Rectal smooth muscle tissue (tissue), 1 donor: ENCODE data around the gene UCN.
"Not testable (repeated sequence)": the region's sequence is repeated elsewhere in the genome, so short reads cannot be mapped to it uniquely, and the experiment has no call there.

Experiments used
- H3K27ac ChIP-seq: one replicate; pipeline ENCODE4 v1.7.0; 2013; ENCODE audit warnings: low read depth, low read length, inconsistent platforms
- H3K27me3 ChIP-seq: one replicate; pipeline ENCODE4 v1.7.0; 2013; ENCODE audit warnings: low read length; ENCODE audit not compliant: control insufficient read depth, insufficient read depth
- H3K36me3 ChIP-seq: one replicate; pipeline ENCODE4 v1.7.0; 2013; ENCODE audit warnings: low read length; ENCODE audit not compliant: control insufficient read depth, insufficient read depth
- H3K4me1 ChIP-seq: one replicate; pipeline ENCODE4 v1.7.0; 2013; ENCODE audit warnings: low read length; ENCODE audit not compliant: control insufficient read depth, insufficient read depth
- H3K4me3 ChIP-seq: one replicate; pipeline ENCODE4 v1.7.0; 2013; ENCODE audit warnings: low read length
- H3K9ac ChIP-seq: one replicate; pipeline ENCODE4 v1.7.0; 2013; ENCODE audit warnings: low read length

Gene UCN

DNA sequence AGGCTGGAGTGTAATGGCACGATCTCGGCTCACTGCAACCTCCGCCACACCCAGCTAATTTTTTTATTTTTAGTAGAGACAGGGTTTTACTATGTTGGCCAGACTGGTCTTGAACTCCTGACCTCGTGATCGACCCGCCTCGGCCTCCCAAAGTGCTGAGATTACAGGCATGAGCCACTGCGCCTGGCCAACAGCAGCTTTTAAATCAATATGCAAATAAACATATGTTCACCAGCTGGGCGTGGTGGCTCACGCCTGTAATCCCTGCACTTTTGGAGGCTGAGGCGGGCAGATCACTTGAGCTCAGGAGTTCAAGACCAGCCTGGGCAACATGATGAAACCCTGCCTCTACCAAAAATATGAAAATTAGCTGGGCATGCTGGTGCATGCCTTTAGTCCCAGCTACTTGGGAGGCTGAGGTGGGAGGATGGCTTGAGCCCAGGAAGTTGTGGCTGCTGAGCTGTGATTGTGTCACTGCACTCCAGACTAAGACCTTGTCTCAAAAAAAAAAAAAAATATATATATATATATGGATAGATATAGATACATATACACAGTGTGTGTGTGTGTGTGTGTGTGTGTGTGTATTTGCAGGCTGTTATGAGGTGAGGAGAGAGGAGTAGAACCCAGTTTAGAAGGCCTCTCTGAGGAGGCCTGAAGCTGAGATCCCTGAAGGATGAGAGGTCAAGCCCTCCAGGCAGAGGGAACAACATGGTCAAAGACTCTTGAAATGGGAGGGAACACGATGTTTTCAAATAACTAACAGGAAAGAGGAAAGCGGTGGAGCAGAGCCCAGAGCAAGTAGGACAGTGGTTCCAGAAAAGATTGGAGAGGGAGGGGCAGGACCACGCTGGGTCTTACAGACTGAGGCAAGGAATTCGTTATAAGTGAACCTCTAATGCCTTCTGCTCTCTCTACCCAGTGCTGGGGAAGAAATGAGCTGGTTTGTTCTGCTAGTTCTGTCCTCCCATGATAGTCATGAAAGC is 35.4 kb downstream of the UCN start:
- H3K36me3 ChIP-seq, H3K4me1 ChIP-seq, H3K9ac ChIP-seq, H3K4me3 ChIP-seq, H3K27me3 ChIP-seq, H3K27ac ChIP-seq: not testable (repeated sequence)

DNA sequence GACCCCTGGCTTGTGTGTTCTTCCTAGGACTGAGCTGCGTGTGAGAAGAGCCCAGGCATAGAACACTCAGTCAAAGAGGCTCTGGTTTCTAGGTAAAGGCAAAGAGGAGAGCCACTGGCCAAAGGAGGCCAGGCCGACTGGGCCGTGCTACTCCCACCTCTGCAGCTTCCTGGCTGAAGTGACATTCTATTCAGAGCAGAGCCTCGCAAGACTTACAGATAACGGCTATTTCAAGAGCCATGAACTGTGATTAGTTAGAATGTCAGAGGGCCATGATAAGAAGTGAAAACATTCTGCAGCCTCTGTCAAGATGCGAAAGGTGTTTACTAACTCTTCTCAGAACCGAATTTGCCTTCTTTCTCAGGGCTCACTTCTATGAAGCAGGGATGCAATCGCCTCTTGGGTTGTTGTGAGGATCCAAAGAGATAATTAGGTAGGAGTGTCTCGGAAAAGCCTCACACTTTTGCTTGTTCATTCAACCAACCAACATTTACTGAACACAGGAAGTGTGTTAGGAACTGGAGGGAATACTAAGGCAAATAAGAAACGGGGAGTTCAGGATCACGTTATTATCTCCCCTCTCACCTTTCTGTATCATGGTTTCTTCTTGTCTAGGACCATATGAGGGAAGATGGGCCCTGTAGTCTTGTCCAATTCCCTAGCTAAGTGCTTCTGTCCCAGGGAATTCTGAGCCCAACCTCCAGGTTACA is 36.5 kb downstream of the UCN start:
- Histone ChIP-seq H3K4me1 (no peaks in the 10 kb centered on the region), H3K36me3 (no peaks in the 10 kb centered on the region), H3K27ac (no peak overlapping the region), H3K27me3 (no peaks in the 10 kb centered on the region), H3K9ac (no peak overlapping the region), H3K4me3 (no peak overlapping the region)

DNA sequence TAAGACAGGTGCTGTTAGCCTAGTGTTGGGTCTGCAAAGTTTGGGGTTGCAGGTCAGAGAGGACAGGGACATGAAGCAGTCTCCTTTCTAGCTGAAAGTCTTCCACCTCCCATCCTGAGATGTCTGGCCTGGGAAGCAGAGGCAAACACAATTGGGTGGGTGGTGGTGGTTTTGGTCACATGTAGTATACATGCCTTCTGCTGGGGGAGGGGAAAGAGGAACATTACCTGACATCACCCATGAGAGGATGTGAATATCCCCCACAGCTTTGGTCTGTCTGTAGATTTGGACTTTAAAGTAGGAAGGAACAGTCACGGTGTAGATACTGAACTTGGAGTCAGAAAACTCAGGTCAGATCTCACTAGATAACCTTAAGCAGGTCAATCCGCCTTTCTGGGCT is 37.6 kb downstream of the UCN start:
- Histone ChIP-seq H3K27ac (no peak overlapping the region), H3K27me3 (no peaks in the 10 kb centered on the region), H3K4me1 (no peaks in the 10 kb centered on the region), H3K9ac (no peak overlapping the region), H3K4me3 (no peak overlapping the region), H3K36me3 (no peaks in the 10 kb centered on the region)

GRCh38 chr2:27270131-27270530 is 38.1 kb downstream of the UCN start:
- no peaks in the 10 kb centered on the region for H3K27me3 ChIP-seq
- H3K9ac ChIP-seq: no peak overlapping the region
- no peaks in the 10 kb centered on the region for H3K36me3 ChIP-seq
- no peaks in the 10 kb centered on the region for H3K4me1 ChIP-seq
- no peak overlapping the region for H3K4me3 ChIP-seq
- H3K27ac ChIP-seq: no peak overlapping the region

DNA sequence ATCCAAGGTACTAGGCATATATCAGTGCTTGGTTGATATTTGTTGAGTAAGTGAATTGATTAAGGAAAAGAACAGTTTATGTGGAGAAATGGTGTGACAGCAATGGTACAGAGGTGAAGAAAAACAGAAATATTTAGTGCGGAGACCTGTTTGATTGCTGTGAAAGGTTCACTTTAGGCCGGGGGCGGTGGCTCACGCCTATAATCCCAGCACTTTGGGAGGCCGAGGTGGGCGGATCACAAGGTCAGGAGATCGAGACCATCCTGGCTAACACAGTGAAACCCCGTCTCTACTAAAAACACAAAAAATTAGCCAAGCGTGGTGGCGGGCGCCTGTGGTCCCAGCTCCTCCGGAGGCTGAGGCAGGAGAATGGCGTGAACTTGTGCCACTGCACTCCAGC is 39.9 kb downstream of the UCN start:
- not testable (repeated sequence) for H3K4me1 ChIP-seq, H3K36me3 ChIP-seq, H3K9ac ChIP-seq, H3K27ac ChIP-seq, H3K4me3 ChIP-seq
- peaks cover 14% of the 10 kb centered on the region for H3K27me3 ChIP-seq

GRCh38 chr2:27265536-27265870 is 42.7 kb downstream of the UCN start:
- H3K4me1 ChIP-seq: no peaks in the 10 kb centered on the region
- peaks cover 30% of the 10 kb centered on the region for H3K27me3 ChIP-seq
- H3K4me3 ChIP-seq: no peak overlapping the region
- no peaks in the 10 kb centered on the region for H3K36me3 ChIP-seq
- H3K9ac ChIP-seq: no peak overlapping the region
- no peak overlapping the region for H3K27ac ChIP-seq

- Histone ChIP-seq H3K4me3 (peak overlapping the region; percentile 43), H3K36me3 (no peaks in the 10 kb centered on the region), H3K27ac (no peak overlapping the region), H3K27me3 (peaks cover 35% of the 10 kb centered on the region), H3K9ac (no peak overlapping the region), H3K4me1 (no peaks in the 10 kb centered on the region)
Measured at GRCh38 chr2:27264753-27265535, 43.3 kb downstream of the UCN start.

GRCh38 chr2:27264253-27264752 is 43.9 kb downstream of the UCN start:
- H3K27ac ChIP-seq: no peak overlapping the region
- no peak overlapping the region for H3K9ac ChIP-seq
- H3K27me3 ChIP-seq: peaks cover 38% of the 10 kb centered on the region
- H3K4me3 ChIP-seq: peak overlapping the region; percentile 43
- H3K4me1 ChIP-seq: no peaks in the 10 kb centered on the region
- H3K36me3 ChIP-seq: no peaks in the 10 kb centered on the region

GRCh38 chr2:27263287-27264252 is 44.7 kb downstream of the UCN start:
- H3K9ac ChIP-seq: no peak overlapping the region
- H3K4me3 ChIP-seq: peak overlapping the region; percentile 54
- peaks cover 40% of the 10 kb centered on the region for H3K27me3 ChIP-seq
- no peaks in the 10 kb centered on the region for H3K4me1 ChIP-seq
- H3K36me3 ChIP-seq: no peaks in the 10 kb centered on the region
- no peak overlapping the region for H3K27ac ChIP-seq

GRCh38 chr2:27262379-27263286 is 45.6 kb downstream of the UCN start, which contains the start of gene SLC30A3:
Gene SLC30A3 (minus strand): TSS chr2:27263047. CDS start chr2:27262906, 141 bp downstream.
- H3K9ac ChIP-seq: no peak within 1 kb of the TSS
- H3K4me3 ChIP-seq: peak within 1 kb of the TSS; percentile 54
- no peaks in the 10 kb centered on the region for H3K4me1 ChIP-seq
- peaks cover 43% of the 10 kb centered on the region for H3K27me3 ChIP-seq
- no peak within 1 kb of the TSS for H3K27ac ChIP-seq
- H3K36me3 ChIP-seq: no peaks in the 10 kb centered on the region

DNA sequence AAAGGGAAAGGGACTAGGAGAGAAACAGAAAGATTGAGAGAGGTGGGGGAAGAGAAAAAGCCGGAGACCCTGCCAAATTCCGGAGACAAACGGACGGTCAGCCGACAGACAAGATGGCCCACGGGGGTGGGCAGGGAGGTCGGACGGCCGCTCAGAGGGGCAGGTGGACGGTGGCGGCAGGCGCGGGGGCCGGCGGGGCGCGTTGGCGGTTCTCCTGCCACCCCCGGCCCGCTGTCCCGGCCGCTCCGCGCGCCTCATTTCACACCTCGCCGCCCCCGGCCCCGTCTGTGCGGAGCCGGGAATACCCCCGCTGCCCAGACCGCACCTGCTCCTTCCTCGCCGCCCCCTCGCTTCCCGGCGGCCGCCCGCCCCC is 46.3 kb downstream of the UCN start:
- Histone ChIP-seq H3K4me3 (no peak overlapping the region), H3K27me3 (peaks cover 47% of the 10 kb centered on the region), H3K36me3 (no peaks in the 10 kb centered on the region), H3K27ac (no peak overlapping the region), H3K4me1 (no peaks in the 10 kb centered on the region), H3K9ac (no peak overlapping the region)
